ENCODE results near the gene VPS4B. TPM values are rescaled to one million over a fixed set of nuclear protein-coding genes. Genes with fewer than 3 reads are reported as not detected.

Gene VPS4B
- total and polyA plus RNA-seq, 10 of the 15 experiments (the other 5 are each of a cell fraction or from before 2014, with no cell fraction given), result 21.4 to 37.6 (median 29.8) TPM

GRCh38 chr18:63438181-63438580 is 15.9 kb upstream of the VPS4B start (continued):
- TF ChIP-seq MTA3 (IDR thresholded peaks at IDR 0.05; ENCODE audit: borderline replicate concordance, low read length) (no peak), MXI1 (IDR thresholded peaks at IDR 0.05; ENCODE audit: low read depth, low read length) (no peak), NRF1 (conservative IDR thresholded peaks at IDR 0.05; ENCODE audit: low read depth, low read length) (no peak), NR2F1 (conservative IDR thresholded peaks at IDR 0.05) (no peak)

- ChIA-PET SMC1A (ENCODE audit: uncharacterized antibody, unreplicated experiment) (interaction anchor here (1.4 to 3.8 kb wide), 2 partner anchors 108 to 416 kb away, joined by 3 to 13 read pairs; no protein-coding TSS in a partner anchor), RAD21 (ENCODE audit: unreplicated experiment) (no interaction called here), POLR2A (no interaction called here), CTCF (interaction anchor here (3.9 kb wide), 1 partner anchor 6 kb away, joined by 17 read pairs; no protein-coding TSS in a partner anchor)
- H2AFZ ChIP-seq (ENCODE audit: control insufficient read depth, low read depth, low read length), result no peak overlapping the region
- H3K79me2 ChIP-seq (ENCODE audit: control insufficient read depth, insufficient read depth, low read length), result no peaks in the 10 kb centered on the region
- no peak for TF ChIP-seq TARDBP (IDR thresholded peaks at IDR 0.05; ENCODE audit: borderline replicate concordance)
- TF ChIP-seq PAX5 (IDR thresholded peaks at IDR 0.05; ENCODE audit: borderline replicate concordance, low read depth, low read length), result no peak
- no peak for TF ChIP-seq IRF3 (IDR thresholded peaks at IDR 0.05)
- no peak for TF ChIP-seq ZNF24 (IDR thresholded peaks at IDR 0.05)
- TF ChIP-seq NR2C1 (IDR thresholded peaks at IDR 0.05), result no peak
- TF ChIP-seq CEBPB (IDR thresholded peaks at IDR 0.05; ENCODE audit: borderline replicate concordance in 1 of 2, low read depth in 2 of 2, low read length in 2 of 2), result no peak
- in situ Hi-C loops (cut with MboI), result no loop called here
- H3K4me1 ChIP-seq (ENCODE audit: control insufficient read depth, insufficient read depth, low read length), result no peaks in the 10 kb centered on the region
- H3K9ac ChIP-seq (ENCODE audit: control insufficient read depth, insufficient read depth, low read length), result no peak overlapping the region
- BruUV-seq (replicated peaks), result no TSS peak
- no peak overlapping the region for H3K4me2 ChIP-seq (ENCODE audit: control insufficient read depth, insufficient read depth)
- no peaks in the 10 kb centered on the region for H3K9me3 ChIP-seq (replicated peaks; ENCODE audit: control insufficient read depth, insufficient read depth, low read length)
- FAIRE-seq, result no peak
- H3K27ac ChIP-seq (ENCODE audit: control insufficient read depth, insufficient read depth), result no peak overlapping the region
- no peak overlapping the region for H3K4me3 ChIP-seq
- H3K36me3 ChIP-seq (ENCODE audit: control insufficient read depth in 2 of 2, insufficient read depth in 2 of 2, low read length in 1 of 2), result no peaks in the 10 kb centered on the region
- H4K20me1 ChIP-seq (ENCODE audit: control insufficient read depth, insufficient read depth), result no peaks in the 10 kb centered on the region
- no peak for ATAC-seq
- H3K27me3 ChIP-seq (replicated peaks in 1 of 2; ENCODE audit: control insufficient read depth in 2 of 2, insufficient read depth in 2 of 2, low read length in 1 of 2), result peaks cover 0 to 5% of the 10 kb centered on the region in 2 experiments; a peak in 1 of 4 replicates
- 28% methylated on average over 4 of the region's 4 CpGs for WGBS (ENCODE audit: insufficient coverage, insufficient replicate concordance, low lambda C conversion rate, missing lambda C conversion rate)
- intact Hi-C loops (cut with micrococcal nuclease; ENCODE audit: unreplicated experiment), result loop anchor here (5.0 to 10.0 kb wide), 2 partner anchors 81 to 719 kb away; partner anchors contain the start of gene PHLPP1
- DNase-seq (ENCODE audit: low read depth, low spot score), result no peak
These were observed 11.1 kb upstream of the VPS4B start for GRCh38 chr18:63433334-63433866.

Data from GM12878 (cell line).